Measurements from ENCODE around the gene FBLN5.

- peak in 1 of 2 donors; percentile 50 for TF ChIP-seq POLR2AphosphoS5 (IDR thresholded peaks at IDR 0.05)
- no peak for TF ChIP-seq CTCF (IDR thresholded peaks at IDR 0.05)
- TF ChIP-seq POLR2A (IDR thresholded peaks at IDR 0.05; ENCODE audit: low read depth): no peak
Measured at GRCh38 chr14:91835920-91836843, 111.3 kb downstream of the FBLN5 start.
